Measurements from ENCODE around the gene INF2. TPM values are rescaled to one million over a fixed set of nuclear protein-coding genes. Genes with fewer than 3 reads are reported as not detected.

INF2 gene
- total and polyA plus RNA-seq, 2 donors (not counting 3 experiments of a cell fraction or from before 2014, with no cell fraction given) = 55.3 to 124 TPM

DNA sequence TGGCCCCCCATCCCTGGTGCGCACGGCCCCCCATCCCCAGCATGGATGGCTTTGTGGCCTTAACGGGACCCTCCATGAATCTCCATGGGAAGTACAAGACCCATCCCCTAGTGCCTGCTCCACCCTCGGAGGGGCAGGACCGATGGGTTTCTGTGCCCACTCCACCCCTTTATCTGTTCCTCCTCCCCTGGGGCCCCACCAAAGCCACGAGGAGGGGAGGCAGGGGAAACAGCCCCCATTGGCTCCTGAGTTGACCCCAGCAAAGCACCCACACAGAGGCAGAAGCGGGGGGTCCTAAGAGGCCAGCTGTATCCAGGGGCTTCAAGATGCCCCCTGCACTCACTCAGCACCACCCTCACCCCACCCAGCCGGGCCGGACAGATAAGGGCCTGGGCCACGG, 48.7 kb upstream of the INF2 start:
- Histone ChIP-seq H3K27me3 (ENCODE audit: control insufficient read depth in 2 of 2, insufficient read depth in 2 of 2, low read length in 2 of 2) (peaks cover 0 to 4% of the 10 kb centered on the region in 2 experiments), H3K27ac (ENCODE audit: insufficient read depth, low read depth, low read length) (no peak overlapping the region), H3K4me2 (ENCODE audit: insufficient read depth, low read length) (no peak overlapping the region), H3K9me3 (replicated peaks; ENCODE audit: control insufficient read depth, insufficient read depth, low read length) (no peaks in the 10 kb centered on the region), H2AFZ (ENCODE audit: low read depth, low read length) (no peak overlapping the region), H3K4me1 (ENCODE audit: control insufficient read depth, extremely low read depth, insufficient read depth, low read length) (no peaks in the 10 kb centered on the region), H3K9ac (replicated peaks; ENCODE audit: extremely low read depth, insufficient read depth, low read length) (no peak overlapping the region), H3K79me2 (ENCODE audit: control insufficient read depth, insufficient read depth, low read length) (no peaks in the 10 kb centered on the region), H3K36me3 (ENCODE audit: control insufficient read depth in 2 of 2, extremely low read depth in 1 of 2, insufficient read depth in 2 of 2, low read length in 2 of 2) (no peaks in the 10 kb centered on the region), H4K20me1 (replicated peaks; ENCODE audit: control insufficient read depth, extremely low read depth, insufficient read depth, low read length) (no peaks in the 10 kb centered on the region), H3K4me3 (replicated peaks in 1 of 3; ENCODE audit: insufficient read depth in 1 of 3, low read depth in 1 of 3, low read length in 3 of 3) (no peak overlapping the region), H3K9me1 (replicated peaks; ENCODE audit: control insufficient read depth, extremely low read depth, insufficient read depth, low read length) (no peaks in the 10 kb centered on the region)
- POLR2A ChIA-PET = no interaction called here
- CTCF ChIA-PET = interaction anchor here (0.8 to 1.9 kb wide), 12 partner anchors 10 to 565 kb away, joined by 3 to 22 read pairs (median 4); no protein-coding TSS in a partner anchor
- dilution Hi-C loops (cut with MboI; ENCODE audit: extremely low pct_ligation_motif_present, low sequenced_read_pairs) = no loop called here
- no peak for FAIRE-seq
- TF ChIP-seq POLR2A (IDR thresholded peaks at IDR 0.05; ENCODE audit: low read depth, low read length) = no peak
- TF ChIP-seq EZH2 (IDR thresholded peaks at IDR 0.05; ENCODE audit: borderline replicate concordance, low read depth, low read length, severe bottlenecking) = no peak
- no peak for TF ChIP-seq CTCF (IDR thresholded peaks at IDR 0.05; ENCODE audit: extremely low read depth in 1 of 2, insufficient read depth in 1 of 2, low read depth in 1 of 2, low read length in 2 of 2)
- TF ChIP-seq JUN (IDR thresholded peaks at IDR 0.05; ENCODE audit: borderline replicate concordance, insufficient read depth, insufficient read length, low read depth) = no peak
- TF ChIP-seq POLR2AphosphoS5 (IDR thresholded peaks at IDR 0.05; ENCODE audit: insufficient read depth, low read depth, low read length) = no peak
- TF ChIP-seq FOS (IDR thresholded peaks at IDR 0.05; ENCODE audit: borderline replicate concordance, insufficient read depth, low read length) = no peak
- no peak for TF ChIP-seq MYC (IDR thresholded peaks at IDR 0.05; ENCODE audit: low read depth, low read length)
- TF ChIP-seq GATA2 (IDR thresholded peaks at IDR 0.05; ENCODE audit: insufficient read depth, insufficient read length, low read depth, low read length) = no peak
- no peak for TF ChIP-seq MAX (IDR thresholded peaks at IDR 0.05; ENCODE audit: insufficient read depth, insufficient read length)
- intact Hi-C loops (cut with micrococcal nuclease) = loop anchor here (1.0 kb wide), 3 partner anchors 502 to 562 kb away; partner anchors contain the start of gene KIF26A
- no peak for DNase-seq (ENCODE audit: low read depth, low spot score)
- BruUV-seq (replicated peaks) = no TSS peak

All from endothelial cell of umbilical vein (primary cell).